Suprapubic skin (tissue), 3 donors: ENCODE measurements around the gene CHRND.

Experiments used
- POLR2A ChIP-seq, 2 donors: fragments of 450-650 bp; IDR thresholded peaks; one replicate each; pipeline ENCODE4 v1.6.1; 2017; ENCODE audit warnings: antibody characterized with exemption in 2 of 2, mild to moderate bottlenecking in 2 of 2, moderate library complexity in 2 of 2
- TF ChIP-seq, protein P1 (sequence below), 2 donors: fragments of 200-600 bp in 1 of 2; fragments of 450-650 bp in 1 of 2; sonication (generic) in 1 of 2; IDR thresholded peaks; one replicate each; pipeline ENCODE4 v1.5.1; 2016 to 2019; ENCODE audit warnings: antibody characterized with exemption in 2 of 2, mild to moderate bottlenecking in 1 of 2, moderate library complexity in 1 of 2

DNA sequence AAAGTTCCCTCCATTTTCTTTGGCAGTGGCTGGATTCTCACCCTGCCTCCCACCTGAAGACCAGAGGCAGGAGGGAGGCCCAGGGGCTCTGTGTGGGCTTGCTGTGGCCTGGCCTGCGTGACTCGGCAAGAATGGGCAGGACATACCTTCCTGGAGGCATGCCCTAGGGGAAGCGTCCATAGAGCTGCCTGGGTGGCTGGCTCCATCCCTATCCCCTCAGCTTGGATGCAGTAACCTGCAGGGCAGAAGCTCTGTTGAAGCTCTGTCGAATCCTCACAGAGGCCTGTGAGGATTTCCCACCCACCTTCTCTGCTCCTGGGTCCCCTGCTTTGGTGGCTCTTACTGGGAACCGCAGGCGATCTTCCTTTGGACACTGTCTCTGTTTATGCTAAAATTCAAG lies 7.1 kb upstream of the CHRND start:
- TF ChIP-seq, protein P1, sequence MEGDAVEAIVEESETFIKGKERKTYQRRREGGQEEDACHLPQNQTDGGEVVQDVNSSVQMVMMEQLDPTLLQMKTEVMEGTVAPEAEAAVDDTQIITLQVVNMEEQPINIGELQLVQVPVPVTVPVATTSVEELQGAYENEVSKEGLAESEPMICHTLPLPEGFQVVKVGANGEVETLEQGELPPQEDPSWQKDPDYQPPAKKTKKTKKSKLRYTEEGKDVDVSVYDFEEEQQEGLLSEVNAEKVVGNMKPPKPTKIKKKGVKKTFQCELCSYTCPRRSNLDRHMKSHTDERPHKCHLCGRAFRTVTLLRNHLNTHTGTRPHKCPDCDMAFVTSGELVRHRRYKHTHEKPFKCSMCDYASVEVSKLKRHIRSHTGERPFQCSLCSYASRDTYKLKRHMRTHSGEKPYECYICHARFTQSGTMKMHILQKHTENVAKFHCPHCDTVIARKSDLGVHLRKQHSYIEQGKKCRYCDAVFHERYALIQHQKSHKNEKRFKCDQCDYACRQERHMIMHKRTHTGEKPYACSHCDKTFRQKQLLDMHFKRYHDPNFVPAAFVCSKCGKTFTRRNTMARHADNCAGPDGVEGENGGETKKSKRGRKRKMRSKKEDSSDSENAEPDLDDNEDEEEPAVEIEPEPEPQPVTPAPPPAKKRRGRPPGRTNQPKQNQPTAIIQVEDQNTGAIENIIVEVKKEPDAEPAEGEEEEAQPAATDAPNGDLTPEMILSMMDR (IDR thresholded peaks at IDR 0.05) = no peak
- no peak for TF ChIP-seq POLR2A (IDR thresholded peaks at IDR 0.05)
